Measurements from ENCODE around the gene SORCS2. TPM values are rescaled to one million over a fixed set of nuclear protein-coding genes. Genes with fewer than 3 reads are reported as not detected.

Gene SORCS2
- total RNA-seq, 4 donors from 2014 or later: 0.19 to 0.85 (median 0.66) TPM

GRCh38 chr4:7227008-7227407, 34.7 kb downstream of the SORCS2 start:
- TF ChIP-seq CTCF (IDR thresholded peaks at IDR 0.05; ENCODE audit: low read depth): no peak

- TF ChIP-seq CTCF (IDR thresholded peaks at IDR 0.05; ENCODE audit: low read depth): no peak
Observed at GRCh38 chr4:7228734-7229133, 36.4 kb downstream of the SORCS2 start.

- TF ChIP-seq CTCF (IDR thresholded peaks at IDR 0.05; ENCODE audit: low read depth): no peak
Observed at GRCh38 chr4:7232061-7232650, 39.8 kb downstream of the SORCS2 start.

- no peak for TF ChIP-seq CTCF (IDR thresholded peaks at IDR 0.05; ENCODE audit: low read depth)
Observed at GRCh38 chr4:7233006-7233580, 40.8 kb downstream of the SORCS2 start.

- TF ChIP-seq CTCF (IDR thresholded peaks at IDR 0.05; ENCODE audit: low read depth): no peak
Observed at GRCh38 chr4:7233601-7234000, 41.3 kb downstream of the SORCS2 start.

- TF ChIP-seq CTCF (IDR thresholded peaks at IDR 0.05; ENCODE audit: low read depth): no peak
Observed at GRCh38 chr4:7234355-7235029, 42.2 kb downstream of the SORCS2 start.

GRCh38 chr4:7235030-7235380, 42.7 kb downstream of the SORCS2 start:
- no peak for TF ChIP-seq CTCF (IDR thresholded peaks at IDR 0.05; ENCODE audit: low read depth)
